ENCODE results near the gene PRCD.

GRCh38 chr17:76534831-76535732 is 4.8 kb upstream of the PRCD start:
- TF ChIP-seq POLR2A (IDR thresholded peaks at IDR 0.05; ENCODE audit: low read length) (no peak), GATA1 (IDR thresholded peaks at IDR 0.05; ENCODE audit: low read depth, low read length) (no peak)

All from erythroblast (primary cell).